HG03575 (cell line): ENCODE results near the gene CYSRT1.
"Not testable (repeated sequence)": the region's sequence is repeated elsewhere in the genome, so short reads cannot be mapped to it uniquely, and the experiment has no call there.

Experiments
- ATAC-seq: cut with Tn5 transposase; IDR thresholded peaks from one replicate; pipeline ENCODE4 v1.9.1; 2021; ENCODE audit not compliant: unreplicated experiment, insufficient number of reproducible peaks, low FRiP score; ENCODE audit errors: extremely low read depth

CYSRT1 gene

DNA sequence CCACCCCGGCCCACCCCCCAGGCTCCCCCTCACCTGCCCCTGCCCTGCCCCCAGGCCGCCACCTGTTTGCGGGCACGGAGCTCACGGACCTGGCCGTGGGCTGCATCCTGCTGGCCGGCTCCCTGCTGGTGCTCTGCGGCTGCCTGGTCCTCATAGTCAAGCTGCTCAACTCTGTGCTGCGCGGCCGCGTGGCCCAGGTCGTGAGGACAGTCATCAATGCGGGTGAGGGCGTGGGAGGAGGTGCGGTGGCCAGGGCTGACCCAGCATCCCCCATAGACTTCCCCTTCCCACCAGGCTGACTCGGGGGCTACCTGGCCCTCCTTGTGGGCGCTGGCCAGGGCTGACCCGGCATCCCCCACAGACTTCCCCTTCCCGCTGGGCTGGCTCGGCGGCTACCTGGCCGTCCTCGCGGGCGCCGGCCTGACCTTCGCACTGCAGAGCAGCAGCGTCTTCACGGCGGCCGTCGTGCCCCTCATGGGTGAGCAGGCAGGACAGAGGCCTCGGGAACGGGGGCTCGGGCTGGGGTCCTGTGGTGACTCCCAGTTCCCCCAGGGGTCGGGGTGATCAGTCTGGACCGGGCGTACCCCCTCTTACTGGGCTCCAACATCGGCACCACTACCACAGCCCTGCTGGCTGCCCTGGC, 9.2 kb downstream of the CYSRT1 start:
- no peak for ATAC-seq

DNA sequence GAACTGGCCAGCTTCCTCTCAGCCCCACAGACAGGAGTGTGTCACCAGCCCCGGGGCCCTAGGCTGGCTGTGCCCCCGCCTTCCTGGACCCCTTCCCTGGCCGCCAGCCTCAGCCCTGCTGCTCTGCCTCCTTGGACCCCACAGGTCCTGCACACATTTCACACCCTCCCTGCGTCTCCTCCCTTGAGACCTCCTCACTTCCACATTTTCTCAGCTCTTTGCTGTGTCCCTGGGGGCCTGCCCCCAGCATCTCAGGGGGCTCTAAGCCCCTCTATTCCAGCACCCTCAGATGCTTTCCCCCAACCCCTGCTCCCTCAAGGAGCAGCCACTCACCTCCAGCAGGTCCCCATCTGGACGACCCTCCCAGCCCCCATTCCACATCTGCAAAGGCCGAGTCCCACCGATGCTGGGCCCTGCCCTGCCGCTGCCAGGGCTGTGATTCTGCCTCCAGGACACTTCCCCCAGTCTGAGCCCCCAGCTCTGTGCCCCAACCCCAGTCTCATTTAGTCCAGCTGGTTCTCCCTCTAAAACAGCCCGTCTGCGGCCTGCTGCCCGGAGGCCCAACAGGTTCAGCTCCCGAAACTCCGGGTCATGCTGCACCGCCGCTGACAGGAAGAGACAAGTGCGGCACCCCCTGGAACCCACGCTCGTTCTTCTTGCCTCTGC, 9.9 kb downstream of the CYSRT1 start:
- ATAC-seq: no peak

DNA sequence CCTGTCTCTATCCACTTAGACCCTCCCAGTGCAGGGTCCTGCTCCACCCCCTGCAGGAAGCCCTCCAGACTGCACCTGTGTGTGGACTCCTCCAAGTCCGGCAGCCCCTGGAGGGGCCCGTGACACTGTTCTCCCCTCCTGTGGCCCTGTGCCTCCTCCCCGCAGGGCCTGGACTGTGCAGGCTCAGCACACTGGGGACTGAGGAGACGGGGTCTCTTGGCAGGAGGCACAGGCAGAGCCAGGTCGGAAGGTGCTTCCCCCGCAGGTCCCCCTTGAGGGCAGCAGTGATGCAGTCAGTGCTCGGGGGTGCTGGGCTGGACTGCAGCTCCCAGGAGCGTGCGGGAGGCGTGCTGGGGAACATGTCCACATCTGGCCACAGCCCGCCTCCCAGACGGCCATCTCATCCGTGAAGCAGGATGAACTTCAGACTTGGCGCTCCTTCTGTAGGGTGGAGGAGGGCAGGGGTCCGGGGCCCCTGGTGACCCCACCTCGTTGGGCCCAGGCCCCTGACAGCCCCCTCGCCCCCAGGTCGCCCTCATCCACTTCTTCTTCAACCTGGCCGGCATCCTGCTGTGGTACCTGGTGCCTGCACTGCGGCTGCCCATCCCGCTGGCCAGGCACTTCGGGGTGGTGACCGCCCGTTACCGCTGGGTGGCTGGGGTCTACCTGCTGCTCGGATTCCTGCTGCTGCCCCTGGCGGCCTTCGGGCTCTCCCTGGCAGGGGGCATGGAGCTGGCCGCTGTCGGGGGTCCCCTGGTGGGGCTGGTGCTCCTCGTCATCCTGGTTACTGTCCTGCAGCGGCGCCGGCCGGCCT, 10.7 kb downstream of the CYSRT1 start:
- ATAC-seq: no peak

DNA sequence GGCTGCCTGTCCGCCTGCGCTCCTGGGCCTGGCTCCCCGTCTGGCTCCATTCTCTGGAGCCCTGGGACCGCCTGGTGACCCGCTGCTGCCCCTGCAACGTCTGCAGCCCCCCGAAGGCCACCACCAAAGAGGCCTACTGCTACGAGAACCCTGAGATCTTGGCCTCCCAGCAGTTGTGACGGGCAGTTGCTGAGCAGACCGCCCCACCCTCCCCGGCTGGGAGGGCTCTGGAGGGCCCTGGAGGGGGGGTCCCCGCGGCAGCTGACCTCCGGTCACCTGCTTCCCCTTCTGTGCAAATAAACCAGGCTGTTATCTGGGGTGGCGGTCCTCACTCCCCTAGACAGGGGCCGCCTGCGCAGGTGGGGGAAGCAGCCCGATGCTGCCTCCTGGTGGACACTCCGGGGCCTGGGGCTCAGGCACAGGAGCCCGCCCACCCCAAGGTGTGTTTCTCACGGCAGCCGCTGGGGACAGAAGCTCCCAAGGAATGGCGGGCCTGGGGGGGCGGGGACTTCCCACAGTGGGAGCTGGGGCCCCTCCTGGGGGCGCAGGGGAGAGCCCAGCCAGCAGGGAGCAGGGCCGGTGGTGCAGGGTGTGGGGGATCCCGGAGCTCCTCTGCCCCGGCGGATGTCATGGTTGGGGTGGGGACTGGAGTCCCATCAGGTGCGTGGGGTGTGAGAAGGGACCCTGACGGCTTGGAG, 11.4 kb downstream of the CYSRT1 start:
- ATAC-seq: no peak

DNA sequence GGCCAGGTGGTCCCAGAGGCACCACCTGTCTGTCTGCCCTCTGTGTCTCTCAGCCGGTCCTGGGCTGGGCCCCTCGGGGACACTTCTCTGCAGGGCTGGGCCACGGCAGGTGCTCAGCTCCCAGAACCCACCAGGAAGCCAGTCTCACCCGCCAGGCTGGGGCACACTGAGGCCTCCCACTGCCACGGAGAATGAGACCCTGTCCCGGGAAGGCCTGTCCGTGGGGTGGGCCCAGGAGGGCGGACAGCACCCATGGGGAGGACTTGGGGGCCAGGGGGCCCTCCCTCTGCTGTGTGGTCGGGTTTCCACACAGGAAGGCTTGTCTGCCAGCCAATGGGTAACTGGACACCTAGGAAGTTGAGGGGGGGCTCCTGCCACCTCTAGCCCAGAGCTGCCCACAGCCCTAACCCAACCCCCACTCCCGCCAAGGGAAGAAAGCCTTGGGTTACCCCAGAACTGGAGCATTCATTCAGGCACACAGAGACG, 12.0 kb downstream of the CYSRT1 start:
- ATAC-seq: no peak

DNA sequence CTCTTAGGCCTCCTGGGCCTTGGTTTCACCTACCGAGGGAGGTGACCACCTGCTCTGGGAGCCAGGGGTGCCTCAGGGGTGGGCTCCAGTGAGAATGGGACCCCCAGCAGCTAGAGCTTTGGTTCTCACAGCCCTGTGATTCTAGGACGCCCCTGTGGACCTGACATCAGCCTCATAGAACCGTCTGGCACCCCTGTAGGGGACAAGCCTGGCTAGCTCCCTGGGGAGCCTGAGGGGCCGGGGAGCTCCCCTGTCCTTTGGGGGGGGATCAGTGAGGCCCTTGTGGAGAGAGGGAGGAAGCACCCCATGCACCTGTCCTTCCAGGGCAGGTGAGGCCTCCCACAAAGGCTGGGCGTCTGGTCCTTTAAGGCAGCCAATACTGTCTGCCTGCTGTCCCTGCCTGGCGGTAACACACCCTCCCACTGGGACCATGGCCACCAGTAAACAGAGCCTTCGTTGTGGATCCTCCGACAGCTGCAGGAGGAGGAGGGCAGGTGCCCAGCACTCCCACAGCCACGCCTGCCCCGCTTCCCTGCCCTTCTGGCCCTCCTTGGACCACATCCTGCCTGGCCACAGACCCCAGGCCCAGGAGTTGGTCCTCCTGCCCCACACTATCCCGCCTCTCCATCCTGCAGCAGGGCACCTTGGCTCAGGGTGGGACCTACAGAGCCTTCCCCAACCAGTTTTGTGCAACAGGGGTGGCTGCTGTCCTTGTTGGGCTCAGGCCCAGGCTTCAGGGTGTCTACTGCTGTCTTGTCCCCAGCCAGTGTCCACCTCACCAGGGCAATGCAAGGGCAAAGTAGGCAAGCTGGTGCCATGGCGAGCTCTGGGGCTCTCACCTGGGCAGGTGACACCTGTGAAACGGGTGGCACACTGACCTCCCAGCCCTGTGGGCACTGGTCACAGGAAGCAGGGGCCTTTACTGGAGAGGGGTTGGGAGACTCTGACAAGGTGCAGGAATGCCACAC, 13.1 kb downstream of the CYSRT1 start:
- no peak for ATAC-seq

DNA sequence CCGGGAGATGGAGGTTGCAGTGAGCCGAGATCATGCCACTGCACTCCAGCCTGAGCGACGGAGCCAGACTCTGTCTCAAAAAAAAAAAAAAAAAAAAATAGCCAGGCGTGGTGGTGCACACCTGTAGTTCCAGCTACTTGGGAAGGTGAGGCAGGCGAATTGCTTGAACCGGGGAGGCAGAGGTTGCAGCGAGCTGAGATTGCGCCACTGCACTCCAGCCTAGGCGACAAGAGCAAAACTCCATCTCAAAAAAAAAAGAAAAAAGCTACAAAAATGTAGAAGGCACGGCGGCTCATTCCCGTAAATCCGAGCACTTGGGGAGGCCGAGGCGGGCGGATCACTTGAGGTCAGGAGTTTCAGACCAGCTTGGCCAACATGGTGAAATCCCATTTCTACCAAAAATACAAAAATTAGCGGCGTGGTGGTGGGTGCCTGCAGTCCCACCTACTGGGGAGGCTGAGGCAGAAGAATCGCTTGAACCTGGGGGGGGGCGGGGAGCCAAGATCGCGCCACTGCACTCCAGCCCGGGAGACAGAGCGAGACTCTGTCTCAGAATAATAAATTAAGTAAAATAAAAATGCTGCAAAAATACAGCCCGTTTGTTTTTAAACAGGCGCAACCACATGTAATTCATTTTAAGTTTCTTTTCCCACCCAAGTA, 14.7 kb downstream of the CYSRT1 start:
- ATAC-seq: not testable (repeated sequence)

DNA sequence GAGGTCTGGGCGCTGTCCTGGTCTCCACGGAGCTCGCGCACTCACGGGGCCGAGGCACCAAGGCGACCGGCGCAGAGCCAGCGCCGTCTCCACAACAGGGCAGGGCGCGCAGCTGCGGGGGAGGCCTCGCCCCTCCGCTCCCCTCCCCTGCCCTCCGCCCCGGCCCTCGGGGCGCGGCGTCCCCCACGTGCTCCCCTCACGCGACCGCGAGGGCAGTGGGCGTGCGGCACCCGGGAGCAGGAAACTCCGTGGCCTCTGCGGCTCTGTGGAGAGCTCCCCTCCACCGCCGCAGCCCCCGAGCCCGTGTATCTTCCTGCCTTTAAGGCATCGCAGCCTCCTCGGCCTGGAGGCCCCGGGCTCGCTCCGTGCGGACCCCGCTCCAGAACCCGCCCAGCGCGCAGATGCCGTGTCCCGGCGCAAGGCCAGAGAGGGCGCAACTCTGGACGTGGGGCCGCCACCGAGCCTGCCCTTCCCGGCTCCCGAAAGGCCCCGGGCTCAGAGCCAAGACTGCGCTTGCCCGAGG, 15.4 kb downstream of the CYSRT1 start:
- peak; percentile 8 for ATAC-seq

DNA sequence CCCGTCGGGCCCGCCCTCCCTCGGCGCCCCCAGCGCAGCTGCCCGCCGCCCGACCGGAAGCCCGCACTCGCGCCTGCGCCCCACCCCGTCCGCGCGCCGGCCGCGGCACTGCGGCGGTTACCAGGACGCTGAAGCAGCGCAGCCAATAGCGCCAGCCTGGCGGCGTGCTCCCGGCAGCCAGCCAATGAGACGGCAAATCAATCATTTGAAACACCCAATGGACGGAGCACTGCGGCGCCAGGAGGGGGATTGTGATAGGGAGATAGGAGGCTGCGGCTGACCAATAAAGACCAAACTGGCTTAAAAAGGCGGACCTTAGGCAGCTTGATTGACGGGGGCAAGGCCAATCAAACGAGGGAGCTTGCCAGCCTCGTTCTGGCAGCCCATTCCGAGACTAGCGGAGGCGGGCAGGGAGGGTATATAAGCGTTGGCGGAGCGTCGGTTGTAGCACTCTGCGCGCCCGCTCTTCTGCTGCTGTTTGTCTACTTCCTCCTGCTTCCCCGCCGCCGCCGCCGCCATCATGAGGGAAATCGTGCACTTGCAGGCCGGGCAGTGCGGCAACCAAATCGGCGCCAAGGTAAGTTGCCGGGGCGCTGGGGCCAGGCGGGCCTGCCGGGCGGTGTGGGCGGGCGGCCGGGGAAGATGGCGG, 16.0 kb downstream of the CYSRT1 start, which contains the start of gene TUBB4B:
TUBB4B (plus strand) TSS at position 447 of the 649 bp plus-strand sequence; CDS start at position 521, 74 bp downstream.
- peak; percentile 61 for ATAC-seq

DNA sequence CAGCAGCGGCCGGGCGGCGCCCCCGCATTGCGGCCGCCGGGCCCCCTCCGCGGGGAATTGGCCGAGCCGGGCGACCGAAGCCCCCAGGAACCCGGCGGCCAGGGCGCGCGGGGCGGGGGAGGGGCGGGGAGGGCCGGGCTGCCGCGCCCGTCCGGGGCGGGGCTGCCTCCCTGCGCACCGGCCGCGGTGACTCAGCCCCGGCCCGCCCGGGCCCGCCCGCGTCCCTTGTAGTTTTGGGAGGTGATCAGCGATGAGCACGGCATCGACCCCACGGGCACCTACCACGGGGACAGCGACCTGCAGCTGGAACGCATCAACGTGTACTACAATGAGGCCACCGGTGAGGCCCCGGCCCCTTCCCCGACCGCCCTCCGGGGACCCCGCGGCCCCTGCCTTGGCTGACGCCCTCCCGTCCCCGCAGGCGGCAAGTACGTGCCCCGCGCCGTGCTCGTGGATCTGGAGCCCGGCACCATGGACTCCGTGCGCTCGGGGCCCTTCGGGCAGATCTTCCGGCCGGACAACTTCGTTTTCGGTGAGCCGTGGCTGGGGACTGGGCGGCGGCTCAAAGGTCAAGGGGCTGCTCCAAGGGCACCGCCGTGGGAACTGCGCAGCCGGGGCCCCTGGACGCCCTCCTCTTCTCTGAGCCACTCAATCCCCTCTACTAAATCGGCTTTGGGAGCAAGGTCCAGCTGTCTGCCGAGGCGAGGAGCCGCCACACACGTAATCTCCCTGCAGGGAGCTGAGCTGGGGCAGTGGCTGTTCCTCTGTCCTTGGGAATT, 16.7 kb downstream of the CYSRT1 start:
- ATAC-seq: no peak

DNA sequence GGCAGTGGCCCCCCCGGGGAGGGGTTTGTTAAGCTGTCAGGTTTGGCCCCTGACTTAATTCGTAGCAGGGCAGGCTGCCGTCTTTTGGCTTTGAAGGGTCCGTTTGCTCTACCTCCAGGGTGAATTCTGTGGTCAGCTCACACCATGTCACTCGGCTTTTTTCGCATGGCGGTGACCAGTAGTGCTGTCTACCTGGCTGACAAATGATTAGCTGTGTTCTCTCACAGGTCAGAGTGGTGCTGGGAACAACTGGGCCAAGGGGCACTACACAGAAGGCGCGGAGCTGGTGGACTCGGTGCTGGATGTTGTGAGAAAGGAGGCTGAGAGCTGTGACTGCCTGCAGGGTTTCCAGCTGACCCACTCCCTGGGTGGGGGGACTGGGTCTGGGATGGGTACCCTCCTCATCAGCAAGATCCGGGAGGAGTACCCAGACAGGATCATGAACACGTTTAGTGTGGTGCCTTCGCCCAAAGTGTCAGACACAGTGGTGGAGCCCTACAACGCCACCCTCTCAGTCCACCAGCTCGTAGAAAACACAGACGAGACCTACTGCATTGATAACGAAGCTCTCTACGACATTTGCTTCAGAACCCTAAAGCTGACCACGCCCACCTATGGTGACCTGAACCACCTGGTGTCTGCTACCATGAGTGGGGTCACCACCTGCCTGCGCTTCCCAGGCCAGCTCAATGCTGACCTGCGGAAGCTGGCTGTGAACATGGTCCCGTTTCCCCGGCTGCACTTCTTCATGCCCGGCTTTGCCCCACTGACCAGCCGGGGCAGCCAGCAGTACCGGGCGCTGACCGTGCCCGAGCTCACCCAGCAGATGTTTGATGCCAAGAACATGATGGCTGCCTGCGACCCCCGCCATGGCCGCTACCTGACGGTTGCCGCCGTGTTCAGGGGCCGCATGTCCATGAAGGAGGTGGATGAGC, 17.6 kb downstream of the CYSRT1 start:
- no peak for ATAC-seq

DNA sequence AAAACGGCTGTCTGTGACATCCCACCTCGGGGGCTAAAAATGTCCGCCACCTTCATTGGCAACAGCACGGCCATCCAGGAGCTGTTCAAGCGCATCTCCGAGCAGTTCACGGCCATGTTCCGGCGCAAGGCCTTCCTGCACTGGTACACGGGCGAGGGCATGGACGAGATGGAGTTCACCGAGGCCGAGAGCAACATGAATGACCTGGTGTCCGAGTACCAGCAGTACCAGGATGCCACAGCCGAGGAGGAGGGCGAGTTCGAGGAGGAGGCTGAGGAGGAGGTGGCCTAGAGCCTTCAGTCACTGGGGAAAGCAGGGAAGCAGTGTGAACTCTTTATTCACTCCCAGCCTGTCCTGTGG, 18.3 kb downstream of the CYSRT1 start:
- not testable (repeated sequence) for ATAC-seq

DNA sequence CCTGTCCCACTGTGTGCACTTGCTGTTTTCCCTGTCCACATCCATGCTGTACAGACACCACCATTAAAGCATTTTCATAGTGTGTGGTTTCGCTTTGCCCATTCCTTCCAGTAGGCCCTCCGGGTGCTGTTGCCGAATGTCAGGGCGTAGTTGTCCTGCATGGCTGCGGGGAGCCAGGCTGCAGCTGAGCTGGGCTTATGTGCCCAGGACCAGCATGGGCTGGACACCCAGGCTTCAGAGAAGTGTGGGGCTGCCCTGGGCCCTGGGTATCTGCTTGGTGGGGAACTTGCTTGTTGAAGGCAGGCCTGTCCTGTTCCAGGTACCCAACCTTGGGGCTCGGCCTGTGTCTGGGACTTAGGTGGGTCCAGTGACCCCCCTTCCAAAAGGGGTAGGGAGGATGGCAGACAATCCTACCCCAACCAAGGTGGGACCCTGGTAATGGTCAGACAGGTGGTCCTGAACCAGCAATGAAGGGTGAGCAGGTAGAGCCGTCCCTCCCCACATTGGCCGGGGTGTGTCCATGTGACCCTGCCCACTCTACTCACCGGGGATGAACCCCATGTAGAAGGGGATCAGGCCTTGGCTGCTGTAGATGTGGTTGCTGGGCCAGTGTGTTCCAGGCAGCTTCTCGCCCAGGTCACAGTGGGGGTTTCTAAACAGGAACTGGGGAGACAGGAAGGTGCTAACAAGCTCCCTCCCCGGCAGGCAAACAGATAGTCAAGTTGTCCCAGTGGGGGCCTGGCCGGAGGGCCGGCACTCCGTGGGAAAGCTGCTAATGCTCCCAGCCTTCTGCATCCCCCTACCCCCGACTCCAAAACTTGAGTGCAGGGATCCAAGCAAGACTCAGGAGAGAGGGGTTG, 18.9 kb downstream of the CYSRT1 start:
- ATAC-seq: no peak
